Neural progenitor cell (in vitro differentiated cells): ENCODE results near the gene CBLN4.

Experiments
- CTCF ChIP-seq: fragments of 200-600 bp; sonication (generic); IDR thresholded peaks from 2 replicates; pipeline ENCODE4 v1.5.1; 2017; ENCODE audit warnings: antibody characterized with exemption, mild to moderate bottlenecking
- EZH2 ChIP-seq: fragments of 200-600 bp; sonication (generic); IDR thresholded peaks from 2 replicates; pipeline ENCODE4 v1.6.1; 2017; ENCODE audit warnings: antibody characterized with exemption, mild to moderate bottlenecking, moderate library complexity

GRCh38 chr20:55974491-55975202 is 30.7 kb downstream of the CBLN4 start:
- TF ChIP-seq CTCF, result no peak
- TF ChIP-seq EZH2, result no peak
